Posterior vena cava (tissue), 2 donors: ENCODE results near the gene NFIA. TPM values are rescaled to one million over a fixed set of nuclear protein-coding genes. Genes with fewer than 3 reads are reported as not detected.

ENCODE experiments used
- DNase-seq: peaks from one replicate; pipeline ENCODE4 v3.0.0-alpha.2; 2020; ENCODE audit warnings: low spot score
- intact Hi-C, 2 donors: fragments of 100-400 bp; cut with DNase I; formaldehyde crosslinking; loops; one replicate each; pipeline versions ENCODE4 v1.14.1 to v1.14.2; 2022 to 2023
- total RNA-seq, 2 donors: library from RNA; stranded (reverse); fragmentation: NEBNext Ultra II Directional; extraction: Animal tissue kit (Norgen Biotek cat#: 25700); gene quantifications; one replicate each; pipeline ENCODE4 v1.2.1, GENCODE V29; 2021
- donor health status: DM: yes; HTN: yes; CAD: no.
- donor health status: DM: yes; HTN: yes; CAD: no.

Gene NFIA
- total RNA-seq, 2 donors from 2014 or later, result 117 to 183 TPM

DNA sequence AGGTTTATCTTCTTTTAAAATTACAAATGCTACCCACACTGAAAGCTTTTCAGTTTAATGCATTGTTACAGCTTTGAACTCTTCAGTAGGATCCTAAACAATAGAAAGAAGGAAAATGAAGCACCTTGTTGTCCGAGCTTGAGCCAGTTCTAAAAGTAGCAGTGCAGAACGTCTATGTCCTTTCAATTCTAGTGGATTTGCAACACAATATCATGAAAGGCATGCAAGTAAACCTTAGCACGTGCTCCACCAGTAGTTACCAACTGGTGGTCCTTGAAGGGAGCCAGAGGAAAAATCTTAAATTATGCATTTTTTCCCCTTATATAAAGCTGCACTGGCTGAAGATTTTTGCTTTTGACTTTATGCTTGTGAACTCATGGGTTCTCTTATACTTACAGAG lies 208.2 kb downstream of the NFIA start:
- intact Hi-C loops, result no loop called here

DNA sequence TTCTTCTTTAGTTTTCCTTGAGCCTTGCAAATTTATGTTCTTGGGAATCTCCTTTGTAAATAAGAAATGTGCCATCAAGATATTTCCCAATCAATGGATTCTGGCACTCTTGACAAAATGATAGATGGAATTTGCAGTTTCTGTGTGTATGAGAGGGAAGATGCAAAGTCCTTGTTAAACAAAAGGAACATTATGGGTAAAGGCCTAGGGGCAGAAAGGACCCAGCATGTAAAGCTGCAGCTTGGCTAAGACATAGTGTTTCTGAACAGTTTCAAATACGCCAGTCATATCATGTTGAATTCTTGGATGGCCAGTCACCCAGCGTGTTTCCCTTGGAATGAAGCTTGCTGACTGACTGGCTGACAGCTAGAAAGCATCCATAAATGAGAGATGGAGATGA lies 210.8 kb downstream of the NFIA start:
- DNase-seq, result no peak
- intact Hi-C loops, result no loop called here

More for the DNA sequence above, 208.2 kb downstream of the NFIA start:
- DNase-seq, result no peak

DNA sequence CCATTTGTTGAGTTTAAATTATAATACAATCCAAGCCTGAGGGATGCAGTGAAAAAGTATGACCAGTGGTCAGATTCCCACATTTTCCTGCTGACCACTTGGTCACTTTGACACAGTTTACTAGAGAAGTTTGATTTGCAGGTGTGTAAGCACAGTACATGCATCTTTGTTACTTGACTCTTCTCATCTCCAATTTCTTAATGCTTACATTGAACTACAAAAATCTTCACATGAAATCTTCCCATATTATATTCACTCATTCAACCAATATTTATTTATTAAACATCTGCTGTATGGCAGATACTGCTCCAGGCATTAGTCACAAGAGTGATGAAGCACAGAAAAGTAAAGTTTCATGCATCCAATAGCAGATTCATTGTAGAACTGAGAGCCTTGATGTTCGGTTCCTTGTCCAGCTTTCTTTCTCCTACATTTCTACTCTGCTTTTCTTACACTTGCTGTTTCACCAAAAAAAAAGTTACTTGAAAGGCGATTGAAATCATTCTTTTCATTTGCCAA lies 211.7 kb downstream of the NFIA start:
- intact Hi-C loops, result no loop called here
- DNase-seq, result no peak

DNA sequence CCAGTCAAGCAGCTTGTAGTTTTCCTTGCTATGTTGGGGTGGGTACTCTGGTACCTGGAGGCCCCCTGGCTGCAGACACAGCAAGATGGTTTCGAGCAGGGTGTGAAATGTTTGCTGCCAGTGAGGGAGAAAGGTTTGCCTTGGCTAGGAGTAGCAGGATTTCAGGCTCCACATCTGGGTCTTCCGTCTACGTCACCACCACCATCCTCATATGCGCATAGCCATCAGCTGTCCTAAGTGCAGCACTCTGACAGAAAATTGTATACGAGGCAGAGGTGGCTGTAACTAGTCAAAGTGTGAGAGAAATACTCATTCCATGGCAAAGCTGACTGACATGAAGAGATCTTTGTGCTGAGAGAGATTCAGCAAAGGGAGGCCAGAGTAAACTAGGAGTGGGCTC lies 212.6 kb downstream of the NFIA start:
- intact Hi-C loops, result no loop called here
- DNase-seq, result no peak

- intact Hi-C loops, result no loop called here
- DNase-seq, result no peak
Observed at GRCh38 chr1:61295818-61296537, 213.6 kb downstream of the NFIA start.

- no peak for DNase-seq
- intact Hi-C loops, result no loop called here
Observed at GRCh38 chr1:61297887-61298286, 215.5 kb downstream of the NFIA start.

DNA sequence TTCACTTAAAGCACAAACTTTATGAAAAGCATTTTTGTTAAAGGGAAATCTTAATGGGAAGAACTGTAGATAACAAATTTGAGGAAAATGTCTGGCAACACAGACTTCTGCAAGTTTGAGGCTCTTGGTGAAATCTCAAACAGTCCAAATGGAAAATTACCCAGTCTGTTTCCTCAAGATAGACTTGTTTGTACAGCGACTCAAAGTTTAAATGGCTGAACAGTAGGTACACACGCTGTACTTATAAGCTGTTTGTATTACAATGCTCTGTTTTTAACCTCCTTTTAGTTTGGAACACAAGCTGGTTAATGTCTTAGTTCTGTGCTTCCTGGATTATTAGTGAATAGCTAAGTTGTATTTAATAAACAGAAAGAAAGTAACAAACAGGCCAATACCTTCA lies 217.1 kb downstream of the NFIA start:
- intact Hi-C loops, result no loop called here
- no peak for DNase-seq

DNA sequence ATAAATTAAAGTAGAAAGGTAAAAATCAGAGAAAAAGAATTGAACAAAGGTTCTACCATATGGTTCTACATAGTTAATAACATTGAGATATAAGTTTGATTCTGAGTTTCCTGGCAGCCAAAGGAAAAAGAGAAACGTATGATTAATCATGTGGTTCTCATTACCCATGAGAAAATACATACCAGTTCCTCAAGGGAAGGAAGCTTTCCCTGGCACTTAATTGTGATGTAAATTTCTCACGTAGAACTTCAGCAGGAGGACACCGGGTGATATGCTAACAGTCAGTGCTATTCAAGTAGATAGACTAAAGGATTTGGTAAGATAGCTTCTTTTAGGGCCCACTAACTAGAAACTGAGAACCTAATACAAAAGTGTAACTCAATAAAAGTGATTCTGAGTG lies 218.5 kb downstream of the NFIA start:
- intact Hi-C loops, result no loop called here
- no peak for DNase-seq

DNA sequence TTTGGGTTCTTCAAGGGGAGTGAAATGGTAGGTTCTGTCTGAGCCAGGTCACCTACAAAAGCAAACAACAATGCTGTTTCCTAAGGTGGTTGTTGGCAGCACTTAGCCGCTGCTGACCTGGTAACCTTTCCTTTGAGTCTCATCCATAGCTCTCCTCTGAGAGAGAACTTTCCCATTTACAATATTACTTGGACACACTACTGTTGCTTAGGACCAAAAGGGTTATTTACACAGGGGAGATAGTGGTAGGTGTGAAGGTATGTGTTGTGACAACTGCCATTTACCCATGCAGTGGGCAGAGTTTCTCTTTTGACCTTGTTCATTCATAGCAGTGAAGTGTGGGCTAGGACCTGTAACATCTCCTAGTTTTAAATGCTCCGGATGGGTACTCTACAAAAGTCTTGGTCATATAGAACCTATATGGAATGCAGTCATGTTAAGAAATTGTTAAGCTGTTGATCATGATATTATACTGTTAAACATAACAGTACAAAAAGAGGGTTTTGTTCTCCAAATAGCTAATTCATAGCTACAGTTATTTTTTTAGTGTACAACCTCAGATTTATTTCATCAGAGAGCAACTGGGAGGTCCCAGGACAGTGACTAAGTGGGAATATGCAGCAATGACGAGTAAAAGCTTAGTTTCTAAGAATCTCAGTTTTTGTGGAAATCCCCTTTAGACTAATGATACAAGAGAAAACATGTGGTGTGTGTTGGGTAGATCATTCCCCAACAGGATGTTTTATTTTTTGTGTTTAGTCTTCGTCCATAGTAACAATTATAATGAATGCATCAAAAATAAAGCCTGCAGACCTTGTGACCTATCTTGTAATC lies 219.7 kb downstream of the NFIA start:
- no peak for DNase-seq
- intact Hi-C loops, result no loop called here

DNA sequence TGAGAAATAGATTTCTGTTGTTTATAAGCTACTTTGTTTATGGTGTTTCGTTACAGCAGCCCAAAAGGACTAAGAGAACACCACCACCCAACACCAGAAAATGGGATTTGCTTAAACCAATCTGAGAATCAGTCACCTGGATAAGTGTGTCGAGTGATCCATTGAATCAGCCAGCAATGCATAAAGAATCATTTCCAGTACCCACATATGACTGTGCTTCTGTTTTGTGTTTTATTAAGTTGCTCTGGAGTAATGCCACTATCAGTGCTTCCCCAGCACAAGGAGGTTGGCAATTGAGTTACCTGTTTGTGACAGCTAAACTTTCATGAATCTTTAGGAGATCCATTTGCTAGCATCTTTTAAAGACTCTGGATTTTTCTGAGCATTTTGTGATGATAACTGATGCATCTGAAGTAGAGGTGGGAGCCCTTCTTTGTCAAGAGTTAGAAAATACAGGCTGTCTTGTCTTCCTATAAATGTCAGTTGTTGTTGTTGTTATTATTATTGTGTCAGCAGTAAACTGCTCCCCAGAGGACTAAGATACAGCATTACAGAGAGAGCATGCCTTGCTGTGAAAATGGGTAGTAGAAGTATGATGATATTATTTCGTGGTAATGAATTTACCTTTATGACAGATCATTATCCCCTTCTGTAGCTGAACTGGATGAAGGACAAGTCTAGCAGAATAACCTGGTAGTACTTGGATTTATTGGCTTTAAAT lies 225.2 kb downstream of the NFIA start:
- intact Hi-C loops, result no loop called here
- DNase-seq, result no peak

DNA sequence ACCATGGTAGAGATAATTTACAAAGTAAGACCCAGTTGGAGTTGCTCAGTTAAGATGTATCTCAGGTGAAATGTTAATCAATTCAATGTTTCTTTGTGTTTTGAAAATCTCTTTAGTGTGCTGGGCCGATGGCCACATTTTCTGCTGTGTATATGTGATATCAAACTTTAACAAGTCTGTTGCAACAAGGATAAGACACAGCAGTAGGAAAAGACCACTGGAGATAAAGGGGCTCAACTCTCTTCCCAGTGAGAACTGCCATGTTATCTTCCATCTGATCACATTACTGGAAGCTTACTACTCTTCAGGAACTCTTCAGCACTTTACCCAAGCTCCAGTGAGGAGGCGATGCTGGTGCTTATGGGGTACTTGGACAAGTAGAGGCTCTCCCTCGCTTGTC lies 227.7 kb downstream of the NFIA start:
- no peak for DNase-seq
- intact Hi-C loops, result no loop called here

- intact Hi-C loops, result no loop called here
- no peak for DNase-seq
Observed at GRCh38 chr1:61310538-61310937, 228.2 kb downstream of the NFIA start.

DNA sequence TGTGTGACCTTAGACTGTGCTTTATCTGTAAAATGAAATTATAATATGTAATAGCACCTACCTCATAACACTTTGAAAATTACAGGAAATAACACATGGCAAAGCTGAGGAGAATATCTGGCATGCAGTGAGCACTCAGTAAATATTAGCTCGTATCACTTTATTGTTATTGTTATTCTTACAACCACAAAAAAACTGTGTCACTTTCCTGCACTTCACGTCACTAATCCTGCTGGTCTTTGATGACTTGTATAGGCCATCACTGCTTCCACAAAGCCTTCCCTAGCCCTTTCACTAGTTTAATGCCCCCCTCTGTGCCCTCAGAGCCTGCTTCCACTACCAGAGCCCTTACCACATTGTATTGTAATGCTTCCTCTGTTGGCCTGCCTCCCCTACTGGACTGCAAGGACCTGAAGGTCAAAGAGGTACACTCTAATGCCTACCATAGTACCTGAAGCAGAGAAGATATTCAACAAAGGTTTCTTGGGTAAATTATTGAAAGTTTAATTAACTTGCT lies 231.6 kb downstream of the NFIA start:
- intact Hi-C loops, result no loop called here
- no peak for DNase-seq

DNA sequence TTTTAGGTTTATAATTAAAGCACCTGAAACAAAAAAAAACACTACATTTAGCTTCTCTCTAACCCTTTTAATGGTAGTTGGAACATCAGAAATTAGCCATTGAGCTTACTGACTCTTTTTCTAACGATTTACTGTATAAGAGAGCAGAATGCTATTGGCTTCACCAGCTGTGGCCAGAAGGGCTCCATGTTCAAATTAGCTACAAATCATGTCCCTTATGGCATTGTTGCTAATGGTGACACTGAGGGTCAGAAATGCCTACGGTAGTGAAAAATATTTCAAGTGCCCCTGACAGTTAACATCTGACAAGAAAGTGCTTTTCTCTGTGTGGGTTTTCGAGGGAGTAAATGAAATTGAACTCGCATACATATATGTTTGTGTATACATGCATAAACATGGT lies 232.7 kb downstream of the NFIA start:
- no peak for DNase-seq
- intact Hi-C loops, result no loop called here

DNA sequence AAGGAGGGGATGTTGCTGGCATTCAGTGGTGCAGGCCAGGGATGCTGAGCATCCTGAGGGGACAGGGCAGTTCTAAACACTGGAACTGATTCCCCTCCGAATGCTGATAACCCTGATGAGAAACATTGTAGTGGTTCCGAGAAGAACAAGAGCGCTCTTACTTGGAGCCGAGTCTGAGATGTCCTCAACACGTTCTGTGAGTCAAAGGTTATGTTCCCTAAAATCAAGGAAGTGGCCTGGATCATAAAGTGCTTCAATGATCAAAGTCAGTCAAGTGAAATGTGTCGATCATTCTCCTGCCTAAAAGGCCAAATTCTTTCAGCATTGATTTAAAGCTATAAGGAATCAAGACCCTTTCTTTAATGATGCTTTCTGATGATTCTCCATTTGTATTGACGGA lies 234.1 kb downstream of the NFIA start:
- intact Hi-C loops, result no loop called here
- DNase-seq, result no peak

GRCh38 chr1:61318319-61319125 lies 236.2 kb downstream of the NFIA start:
- intact Hi-C loops, result no loop called here
- DNase-seq, result no peak

GRCh38 chr1:61320575-61320974 lies 238.2 kb downstream of the NFIA start:
- DNase-seq, result no peak
- intact Hi-C loops, result no loop called here

DNA sequence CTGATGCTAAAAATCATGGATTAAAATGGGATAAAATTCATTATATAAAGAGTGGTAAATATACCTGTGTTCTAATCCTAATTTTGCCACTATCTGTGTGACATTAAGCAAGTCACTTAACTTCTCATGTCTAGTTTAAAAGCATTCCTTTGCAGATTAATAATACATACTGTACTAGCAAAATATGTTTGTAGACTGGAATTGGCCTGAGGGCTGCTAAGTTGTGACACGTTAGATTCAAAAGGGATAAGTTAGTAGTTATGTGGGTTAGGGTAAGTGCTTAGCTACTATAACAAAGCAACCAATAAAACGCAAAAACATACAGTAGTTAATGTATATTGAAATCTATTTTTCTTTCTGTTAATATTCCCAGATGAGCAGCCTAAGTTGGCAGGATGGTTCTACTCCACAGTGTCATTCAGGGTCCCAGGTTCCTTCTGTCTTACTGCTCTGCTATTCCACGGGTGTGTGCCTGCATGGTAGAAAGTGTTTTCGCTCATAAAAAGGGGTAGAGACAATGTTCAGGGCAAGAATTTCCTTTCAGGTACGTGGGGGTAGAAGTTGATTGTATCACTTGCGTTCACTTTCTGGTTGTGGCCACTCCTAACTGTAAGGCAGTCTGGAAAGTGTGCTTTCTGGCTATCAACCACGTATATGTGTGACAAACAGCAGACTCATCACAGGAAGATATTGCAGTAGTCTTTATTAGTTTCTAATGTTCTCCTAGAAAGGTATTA lies 239.8 kb downstream of the NFIA start:
- intact Hi-C loops, result no loop called here
- no peak for DNase-seq
